Germinal center (tissue), 1 donor: ENCODE results near the gene NCOA5.
A peak's percentile ranks its signal among the peaks of the same experiment; 100 is the strongest.
"Not testable (repeated sequence)": the region's sequence is repeated elsewhere in the genome, so short reads cannot be mapped to it uniquely, and the experiment has no call there.

Experiments
- DNase-seq: peaks from one replicate; pipeline ENCODE4 v3.0.0; 2012; ENCODE audit warnings: mixed read lengths, low spot score

Gene NCOA5

GRCh38 chr20:46120136-46120535 is 30.4 kb upstream of the NCOA5 start:
- no peak for DNase-seq

- DNase-seq: no peak
These were observed 29.8 kb upstream of the NCOA5 start for GRCh38 chr20:46119547-46119946.

GRCh38 chr20:46119028-46119546 is 29.3 kb upstream of the NCOA5 start:
- DNase-seq: peak; percentile 76

- peak; percentile 57 for DNase-seq
These were observed 28.8 kb upstream of the NCOA5 start for GRCh38 chr20:46118481-46119020.

DNA sequence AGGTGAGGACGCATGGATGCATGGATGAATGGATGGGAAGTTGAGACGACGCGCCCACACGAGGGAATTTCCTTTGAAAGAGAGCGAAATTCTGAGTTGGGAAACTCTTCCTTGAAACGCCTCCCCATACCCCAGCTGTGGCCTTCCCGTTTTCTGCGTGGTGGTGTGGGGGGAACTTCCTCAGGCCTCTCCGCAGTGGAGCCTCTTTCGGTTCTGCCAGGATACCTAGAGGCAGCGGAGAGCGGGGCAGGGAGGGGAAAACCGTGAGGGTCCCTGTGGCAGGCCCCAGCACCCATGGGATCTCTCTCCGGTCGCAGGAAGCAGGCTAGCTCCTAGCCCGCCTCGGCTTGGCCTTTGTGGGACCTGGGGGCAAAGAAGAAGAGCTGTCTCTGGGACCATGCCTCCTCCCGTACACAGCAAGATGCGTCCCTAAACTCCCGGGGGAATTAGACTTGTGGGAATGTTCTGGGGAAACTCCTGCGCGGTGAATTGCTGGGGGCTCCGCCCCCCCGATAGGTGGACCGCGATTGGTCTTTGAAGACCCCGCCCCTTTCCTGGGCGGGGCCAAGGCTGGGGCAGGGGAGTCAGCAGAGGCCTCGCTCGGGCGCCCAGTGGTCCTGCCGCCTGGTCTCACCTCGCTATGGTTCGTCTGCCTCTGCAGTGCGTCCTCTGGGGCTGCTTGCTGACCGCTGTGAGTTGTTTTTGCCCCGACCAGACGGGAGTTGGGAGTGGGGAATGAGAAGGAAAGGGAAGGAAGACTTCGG is 28.1 kb upstream of the NCOA5 start, which contains the start of gene CD40:
TSS of gene CD40 (plus strand) at position 611 of the 764 bp plus-strand sequence. CDS start at position 641, 30 bp downstream.
- peak; percentile 94 for DNase-seq

GRCh38 chr20:46114449-46114848 is 24.7 kb upstream of the NCOA5 start:
- DNase-seq: no peak

DNA sequence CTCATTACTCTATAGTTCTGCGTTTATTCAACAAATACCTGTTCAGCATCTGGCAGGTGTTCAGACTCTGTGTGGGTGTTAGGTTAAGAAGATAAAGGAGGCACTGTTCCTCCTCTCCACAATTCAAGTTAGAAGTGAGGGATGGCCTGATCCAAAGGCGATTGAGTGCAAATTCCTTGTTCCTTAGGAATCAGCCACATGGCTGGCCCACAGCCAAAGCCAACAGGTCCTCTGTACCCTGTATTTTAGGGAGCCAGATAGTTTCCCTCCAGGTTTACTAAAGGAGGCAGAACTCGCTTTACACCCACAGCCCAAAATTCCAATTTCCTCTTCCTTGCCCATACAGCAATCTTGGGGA is 23.3 kb upstream of the NCOA5 start:
- no peak for DNase-seq

GRCh38 chr20:46112430-46113112 is 22.8 kb upstream of the NCOA5 start:
- DNase-seq: no peak

- no peak for DNase-seq
These were observed 22.1 kb upstream of the NCOA5 start for GRCh38 chr20:46111836-46112212.

GRCh38 chr20:46111028-46111835 is 21.5 kb upstream of the NCOA5 start:
- DNase-seq: peak; percentile 64

- no peak for DNase-seq
These were observed 19.2 kb upstream of the NCOA5 start for GRCh38 chr20:46108976-46109375.

- peak; percentile 42 for DNase-seq
These were observed 18.7 kb upstream of the NCOA5 start for GRCh38 chr20:46108435-46108841.

DNA sequence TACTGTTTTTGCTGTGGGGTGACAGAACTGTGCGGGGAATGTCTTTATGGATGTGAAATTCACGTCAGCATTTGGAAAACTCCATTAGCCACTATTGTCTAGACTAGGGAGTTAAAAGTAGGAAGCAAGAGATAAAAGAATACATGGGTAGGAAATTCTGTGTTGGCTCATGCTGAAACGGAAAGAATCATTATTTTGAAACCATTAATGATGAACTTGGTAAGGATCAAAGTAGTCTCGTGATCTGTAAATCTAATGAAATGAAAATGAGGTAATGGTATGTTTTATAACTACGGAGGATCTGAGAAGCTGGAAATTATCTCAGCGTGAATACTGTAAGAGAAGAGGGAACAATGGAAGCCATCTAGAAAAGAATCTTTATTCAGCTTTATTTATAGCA is 17.3 kb upstream of the NCOA5 start:
- no peak for DNase-seq

GRCh38 chr20:46104262-46104661 is 14.5 kb upstream of the NCOA5 start:
- DNase-seq: no peak

DNA sequence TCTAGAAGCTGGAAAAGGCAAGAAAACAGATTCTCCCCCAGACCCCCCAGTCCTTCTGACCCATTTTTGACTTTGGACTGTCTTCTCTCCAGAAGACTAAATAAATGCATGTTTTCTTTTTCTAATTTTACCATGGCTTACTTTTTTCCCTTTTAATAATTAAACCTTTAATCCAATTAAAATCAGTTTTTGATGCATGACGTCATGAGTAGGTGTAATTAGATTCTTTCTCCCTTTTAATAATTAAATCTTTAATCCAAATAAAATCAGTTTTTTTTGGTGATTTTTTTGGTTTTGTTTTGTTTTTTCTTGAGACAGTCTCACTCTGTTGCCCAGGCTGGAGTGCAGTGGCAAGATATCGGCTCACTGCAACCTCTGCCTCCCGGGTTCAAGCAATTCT is 13.2 kb upstream of the NCOA5 start:
- DNase-seq: no peak

DNA sequence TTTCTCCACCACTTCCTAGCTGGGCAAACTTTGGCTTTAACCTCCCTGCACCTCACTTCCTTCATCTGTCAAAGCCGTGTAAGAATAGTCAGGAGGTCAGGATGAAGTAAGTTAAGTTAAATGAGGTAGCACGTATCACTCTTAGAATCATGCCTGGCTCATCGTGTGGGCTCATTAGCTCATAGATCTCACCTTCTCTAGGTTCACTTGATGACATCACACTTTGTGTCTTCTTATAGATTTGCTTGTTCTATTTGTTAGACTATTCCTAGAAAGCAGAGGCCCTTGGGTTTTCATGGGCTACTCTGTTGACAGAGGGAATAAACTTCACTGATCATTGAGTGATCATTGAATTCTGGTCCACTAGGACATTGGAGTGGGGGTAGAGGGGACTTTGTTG is 12.2 kb upstream of the NCOA5 start:
- DNase-seq: no peak

GRCh38 chr20:46100988-46101387 is 11.2 kb upstream of the NCOA5 start:
- DNase-seq: no peak

DNA sequence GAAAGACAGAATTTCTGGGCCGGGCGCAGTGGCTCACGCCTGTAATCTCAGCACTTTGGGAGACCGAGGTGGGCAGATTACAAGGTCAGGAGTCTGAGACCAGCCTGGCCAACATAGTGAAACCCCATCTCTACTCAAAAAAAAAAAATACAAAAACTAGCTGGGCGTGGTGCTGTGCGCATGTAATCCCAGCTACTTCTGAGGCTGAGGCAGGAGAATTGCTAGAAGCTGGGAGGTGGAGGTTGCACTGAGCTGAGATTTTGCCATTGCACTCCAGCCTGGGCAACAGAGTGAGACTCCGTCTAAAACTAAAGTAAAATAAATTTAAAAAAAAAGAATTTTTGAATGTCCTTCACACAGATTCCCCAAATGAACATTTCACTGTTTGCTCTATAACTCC is 10.7 kb upstream of the NCOA5 start:
- not testable (repeated sequence) for DNase-seq

- DNase-seq: peak; percentile 53
These were observed 9.9 kb upstream of the NCOA5 start for GRCh38 chr20:46099491-46100287.

- no peak for DNase-seq
These were observed 3.8 kb upstream of the NCOA5 start for GRCh38 chr20:46093531-46093930.
